Activated T-helper 2 cell treated with anti-CD3 and anti-CD28 coated beads, Interferon-gamma antibody, Interleukin-2, Interleukin-4, amounts not matched to agents 10 μg/mL and 5 μg/mL and 100 μg/mL, durations not matched to agents 14 hours and 24 hours and 36 hours (primary cell): ENCODE results near the gene HAGH. TPM values are rescaled to one million over a fixed set of nuclear protein-coding genes. Genes with fewer than 3 reads are reported as not detected.

Source experiments
- DNase-seq: peaks from one replicate; pipeline ENCODE4 v3.0.0; 2021; ENCODE audit warnings: low spot score
- H3K27ac Mint-ChIP-seq: one replicate; pipeline ENCODE4 v1.8.0; 2021; ENCODE audit warnings: mixed read lengths
- H3K27me3 Mint-ChIP-seq: one replicate; pipeline ENCODE4 v1.8.0; 2021; ENCODE audit warnings: low read depth, mixed read lengths
- H3K36me3 Mint-ChIP-seq: one replicate; pipeline ENCODE4 v1.8.0; 2021; ENCODE audit warnings: low read depth, mixed read lengths
- H3K4me1 Mint-ChIP-seq: one replicate; pipeline ENCODE4 v1.8.0; 2021; ENCODE audit warnings: low read depth, mixed read lengths
- H3K4me3 Mint-ChIP-seq: one replicate; pipeline ENCODE4 v1.8.0; 2021; ENCODE audit warnings: low read depth, mild to moderate bottlenecking, moderate library complexity, mixed read lengths
- H3K9me3 Mint-ChIP-seq: one replicate; pipeline ENCODE4 v1.8.0; 2021; ENCODE audit warnings: mixed read lengths
- intact Hi-C: fragments of 100-400 bp; cut with micrococcal nuclease; formaldehyde crosslinking; loops from one replicate; pipeline ENCODE4 v1.15.1; 2023
- total RNA-seq: library from RNA; stranded (reverse); gene quantifications from 2 replicates; pipeline ENCODE4 v1.2.3, GENCODE V29; 2022

HAGH gene
- total RNA-seq, 1 donor from 2014 or later = 67.6 TPM

DNA sequence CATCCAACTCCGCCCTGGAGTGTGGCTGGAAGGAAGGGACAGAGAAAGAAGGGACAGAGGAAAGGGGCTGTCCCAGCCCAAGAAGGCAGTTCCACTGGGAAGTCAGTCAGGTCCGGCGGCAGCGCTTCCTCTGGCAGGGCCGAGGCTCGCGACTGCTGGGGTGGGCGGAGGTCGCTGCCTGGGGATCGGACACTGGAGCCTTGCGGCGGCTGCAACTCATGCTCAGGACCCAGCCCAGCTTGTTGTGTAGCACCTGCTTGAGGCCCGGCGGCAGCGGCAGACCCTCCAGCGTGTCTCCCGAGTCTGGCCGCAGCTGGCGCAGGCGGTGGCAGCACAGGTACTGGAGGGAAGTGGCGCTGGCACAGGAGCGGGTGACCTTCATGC is 49.6 kb downstream of the HAGH start:
- peaks cover 14% of the 10 kb centered on the region for H3K4me1 Mint-ChIP-seq
- DNase-seq = no peak
- intact Hi-C loops = loop anchor here (10.0 kb wide), 1 partner anchor 472 kb away; the partner anchor contains the start of gene UBE2I
- no peaks in the 10 kb centered on the region for H3K9me3 Mint-ChIP-seq
- H3K36me3 Mint-ChIP-seq = peaks cover 8% of the 10 kb centered on the region
- H3K27me3 Mint-ChIP-seq = no peaks in the 10 kb centered on the region
- no peak overlapping the region for H3K27ac Mint-ChIP-seq
- H3K4me3 Mint-ChIP-seq = no peak overlapping the region

DNA sequence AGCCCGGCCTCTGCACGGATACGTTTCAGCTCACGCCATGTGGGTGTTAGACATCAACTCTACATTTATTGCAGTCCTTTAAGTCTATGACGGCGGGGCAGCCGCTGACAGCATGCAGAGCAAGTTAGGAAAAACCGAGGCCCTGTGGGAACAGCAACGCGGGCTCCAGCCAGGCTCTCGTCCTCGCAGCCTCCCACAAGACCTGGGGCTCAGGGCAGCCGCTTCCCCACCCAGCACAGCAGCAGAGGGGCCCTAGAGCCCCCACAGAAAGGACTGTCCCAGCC is 50.0 kb downstream of the HAGH start:
- Mint-ChIP-seq H3K4me3 (no peak overlapping the region), H3K4me1 (peaks cover 11% of the 10 kb centered on the region), H3K27me3 (no peaks in the 10 kb centered on the region), H3K36me3 (peaks cover 11% of the 10 kb centered on the region), H3K9me3 (no peaks in the 10 kb centered on the region), H3K27ac (no peak overlapping the region)
- intact Hi-C loops = loop anchor here (10.0 kb wide), 1 partner anchor 472 kb away; the partner anchor contains the start of gene UBE2I
- no peak for DNase-seq

DNA sequence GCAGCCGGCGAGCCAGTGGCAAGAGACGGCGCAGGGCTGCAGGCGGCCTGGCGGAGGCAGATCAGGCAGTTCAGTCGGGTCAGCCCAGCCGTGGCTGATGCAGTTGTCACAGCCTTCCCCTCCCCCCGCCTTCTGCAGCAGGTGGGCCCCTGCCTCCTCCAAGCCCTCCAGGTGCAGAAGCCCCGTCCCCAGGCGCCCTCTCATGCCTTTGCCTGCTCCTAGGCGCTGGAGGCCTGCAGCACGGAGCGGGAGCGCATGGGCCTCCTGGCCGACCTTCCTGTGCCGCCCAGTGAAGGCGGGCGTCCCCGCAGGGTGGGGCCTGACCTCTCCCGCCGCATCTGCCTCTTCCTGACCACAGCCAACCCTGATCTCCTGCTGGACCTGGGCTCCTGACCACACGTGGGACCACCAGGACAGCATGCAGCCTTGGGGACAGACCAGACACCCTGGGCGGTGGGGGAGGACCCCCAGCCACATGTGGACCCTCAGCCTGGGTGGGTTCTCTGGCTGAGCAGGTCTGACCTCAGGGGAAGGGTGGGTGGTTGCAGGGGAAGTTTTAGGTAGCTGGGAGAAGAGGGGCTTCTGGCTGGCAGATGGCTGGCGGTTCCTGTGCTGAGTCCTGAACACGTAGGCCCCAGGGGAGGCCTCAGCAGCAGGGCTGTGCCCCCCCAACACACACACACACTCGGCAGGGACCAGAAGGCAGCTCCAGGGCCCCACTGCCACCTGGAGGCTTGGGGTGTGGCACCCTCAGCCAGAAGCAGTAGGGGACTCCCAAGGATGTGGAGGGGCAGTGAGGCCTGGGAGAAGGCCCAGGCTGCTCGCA is 50.6 kb downstream of the HAGH start:
- intact Hi-C loops = loop anchor here (10.0 kb wide), 1 partner anchor 471 kb away; the partner anchor contains the start of gene UBE2I
- Mint-ChIP-seq H3K9me3 (no peaks in the 10 kb centered on the region), H3K27me3 (no peaks in the 10 kb centered on the region), H3K4me1 (peaks cover 6% of the 10 kb centered on the region), H3K4me3 (no peak overlapping the region), H3K36me3 (peaks cover 11% of the 10 kb centered on the region), H3K27ac (no peak overlapping the region)
- DNase-seq = no peak

DNA sequence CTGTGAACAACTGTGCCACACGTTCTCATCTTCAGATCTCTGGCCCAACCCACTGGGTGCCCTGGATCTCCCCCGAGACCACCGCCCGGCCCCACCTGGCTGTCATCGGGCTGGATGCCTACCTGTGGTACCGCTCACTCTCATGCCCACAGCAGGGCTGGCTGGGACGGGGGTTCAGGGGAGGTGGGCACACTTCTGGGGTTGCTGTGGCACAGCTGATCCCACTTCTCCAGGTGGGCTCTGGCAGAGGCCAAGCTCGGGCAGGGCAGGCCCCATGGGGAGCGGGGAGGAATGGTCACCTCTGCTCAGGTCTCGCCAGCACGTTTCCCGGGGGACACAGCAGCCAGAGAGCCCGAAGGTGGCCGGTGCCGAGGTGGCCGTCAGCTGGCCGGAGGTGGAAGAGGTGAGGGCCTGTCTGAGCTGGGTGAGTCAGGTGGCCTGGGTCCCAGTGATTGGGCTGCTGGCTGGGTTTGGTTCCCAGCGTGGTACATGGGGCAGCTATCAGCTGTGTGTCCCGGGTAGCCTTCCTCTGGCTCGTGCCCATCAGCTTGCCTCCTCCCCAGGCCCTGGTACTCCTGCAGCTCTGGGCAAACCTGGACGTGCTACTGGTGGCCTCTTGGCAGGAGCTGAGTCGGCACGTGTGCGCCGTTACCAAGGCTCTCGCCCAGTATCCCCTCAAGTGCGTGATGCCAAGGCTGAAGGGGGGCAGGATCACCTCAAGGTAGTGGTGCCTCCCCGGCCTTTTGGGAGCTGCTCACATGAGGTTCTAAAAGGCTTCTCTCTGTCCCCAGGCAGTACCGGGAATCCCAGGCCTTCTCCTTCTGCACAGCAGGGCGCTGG is 51.4 kb downstream of the HAGH start:
- Mint-ChIP-seq H3K4me1 (peaks cover 8% of the 10 kb centered on the region), H3K27me3 (no peaks in the 10 kb centered on the region), H3K9me3 (no peaks in the 10 kb centered on the region), H3K27ac (no peak overlapping the region), H3K4me3 (peak overlapping the region; percentile 49), H3K36me3 (peaks cover 12% of the 10 kb centered on the region)
- DNase-seq = no peak
- intact Hi-C loops = loop anchor here (10.0 kb wide), 1 partner anchor 470 kb away; the partner anchor contains the start of gene UBE2I

DNA sequence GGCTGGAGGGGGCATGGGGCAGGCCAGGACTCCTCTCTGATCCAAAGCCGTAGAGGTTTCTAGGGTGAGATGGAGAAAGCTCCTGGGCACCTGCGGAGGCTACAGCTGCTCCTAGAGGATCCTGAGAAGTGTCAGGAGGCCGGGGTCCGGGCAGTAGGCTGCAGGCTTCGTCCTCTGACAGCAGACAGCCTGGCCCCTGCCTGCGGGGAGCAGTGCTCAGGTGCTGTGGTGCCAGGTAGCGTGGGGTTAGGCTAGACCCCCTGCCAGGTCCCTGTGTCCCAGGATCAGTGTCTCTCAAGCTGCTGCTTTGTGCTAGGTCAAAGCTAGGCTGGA is 52.2 kb downstream of the HAGH start:
- Mint-ChIP-seq H3K27ac (no peak overlapping the region), H3K9me3 (no peaks in the 10 kb centered on the region), H3K36me3 (peaks cover 20% of the 10 kb centered on the region), H3K4me3 (peak overlapping the region; percentile 77), H3K27me3 (no peaks in the 10 kb centered on the region), H3K4me1 (peaks cover 10% of the 10 kb centered on the region)
- intact Hi-C loops = loop anchor here (5.0 to 10.0 kb wide), 2 partner anchors 162 to 470 kb away; partner anchors contain the start of genes CRAMP1, IFT140 and UBE2I
- DNase-seq = no peak

DNA sequence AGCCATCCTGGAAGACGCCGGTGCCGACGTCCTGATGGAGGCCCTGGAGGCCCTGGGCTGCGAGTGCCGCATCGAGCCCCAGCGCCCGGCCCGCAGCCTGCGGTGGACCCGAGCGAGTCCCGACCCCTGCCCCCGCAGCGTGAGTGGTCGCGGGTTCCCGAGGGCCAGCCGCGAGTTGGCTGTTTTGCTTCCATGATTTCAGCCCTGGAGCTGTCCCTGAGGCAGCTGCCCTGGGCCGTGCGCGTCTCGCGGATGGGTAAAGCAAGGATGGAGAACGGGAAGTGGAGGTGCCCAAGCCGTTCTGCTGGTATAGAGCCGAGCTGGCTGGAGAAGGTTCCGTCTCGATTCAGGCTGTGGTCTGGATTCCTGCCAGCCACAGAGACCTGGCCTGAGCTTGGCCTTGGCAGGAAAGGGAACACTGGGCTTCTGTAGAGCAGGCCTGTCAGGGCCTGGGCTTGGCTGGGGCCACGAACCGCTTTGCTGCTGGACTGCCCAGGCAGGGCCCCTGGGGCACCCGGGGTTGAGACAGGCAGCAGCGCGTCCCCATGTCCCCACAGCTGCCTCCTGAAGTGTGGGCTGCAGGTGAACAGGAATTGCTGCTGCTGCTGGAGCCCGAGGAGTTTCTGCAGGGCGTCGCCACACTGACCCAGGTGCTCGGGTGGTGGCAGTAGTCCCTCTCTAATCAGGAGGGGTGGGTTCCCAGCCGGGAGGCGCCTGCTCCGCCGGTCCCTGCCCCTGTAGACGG is 52.8 kb downstream of the HAGH start:
- Mint-ChIP-seq H3K4me1 (peaks cover 10% of the 10 kb centered on the region), H3K9me3 (no peaks in the 10 kb centered on the region), H3K27ac (peak overlapping the region; percentile 38), H3K27me3 (no peaks in the 10 kb centered on the region), H3K36me3 (peaks cover 23% of the 10 kb centered on the region), H3K4me3 (peak overlapping the region; percentile 77)
- DNase-seq = no peak
- intact Hi-C loops = loop anchor here (1.0 to 10.0 kb wide), 4 partner anchors 8 to 469 kb away; partner anchors contain the start of genes CRAMP1, FAHD1, HAGH and IFT140

DNA sequence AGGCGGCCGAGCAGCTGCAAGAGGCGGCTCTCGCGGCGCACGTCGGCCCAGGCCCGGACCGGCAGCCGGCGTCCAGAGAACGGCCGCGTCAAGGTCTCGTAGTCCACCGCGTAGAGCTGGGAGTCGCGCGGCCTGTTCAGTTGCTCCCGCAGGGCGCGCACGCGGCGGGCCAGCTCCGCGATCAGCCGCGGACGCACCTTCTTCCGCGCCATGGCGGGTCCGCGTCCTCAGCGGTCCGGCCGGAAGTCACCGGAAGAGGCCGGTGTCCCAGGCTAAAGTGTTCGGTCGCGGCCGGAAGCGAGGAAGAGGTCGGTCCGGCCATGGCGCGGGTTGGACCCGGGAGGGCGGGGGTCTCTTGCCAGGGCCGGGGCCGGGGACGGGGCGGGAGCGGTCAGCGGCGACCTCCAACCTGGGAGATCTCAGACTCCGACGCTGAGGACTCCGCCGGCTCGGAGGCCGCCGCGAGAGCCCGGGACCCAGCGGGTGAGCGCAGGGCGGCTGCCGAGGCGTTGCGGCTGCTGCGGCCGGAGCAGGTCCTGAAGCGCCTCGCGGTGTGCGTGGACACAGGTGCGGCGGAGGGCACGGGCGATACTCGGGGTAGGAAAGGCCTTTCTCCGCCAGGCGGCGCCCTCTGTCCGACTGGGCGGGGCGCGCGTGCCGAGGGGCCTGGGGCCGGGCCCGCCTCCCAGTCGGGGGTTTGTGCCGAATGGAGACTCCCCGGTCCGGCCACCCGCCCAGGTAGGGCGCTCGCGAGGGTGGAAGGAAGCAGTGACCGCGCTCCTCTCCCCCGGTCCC is 53.5 kb downstream of the HAGH start, which contains the start of gene MRPS34:
Gene MRPS34 (minus strand): TSS at position 227 of the 795 bp plus-strand sequence. CDS start 15 bp downstream, at position 212.
- Mint-ChIP-seq H3K4me1 (peaks cover 10% of the 10 kb centered on the region), H3K36me3 (peaks cover 27% of the 10 kb centered on the region), H3K9me3 (no peaks in the 10 kb centered on the region), H3K27ac (peak within 1 kb of the TSS; percentile 96), H3K4me3 (peak within 1 kb of the TSS; percentile 96), H3K27me3 (no peaks in the 10 kb centered on the region)
- intact Hi-C loops = loop anchor here (1.0 to 10.0 kb wide), 4 partner anchors 9 to 468 kb away; partner anchors contain the start of genes CRAMP1, FAHD1, HAGH and IFT140
- DNase-seq = peak; percentile 80

DNA sequence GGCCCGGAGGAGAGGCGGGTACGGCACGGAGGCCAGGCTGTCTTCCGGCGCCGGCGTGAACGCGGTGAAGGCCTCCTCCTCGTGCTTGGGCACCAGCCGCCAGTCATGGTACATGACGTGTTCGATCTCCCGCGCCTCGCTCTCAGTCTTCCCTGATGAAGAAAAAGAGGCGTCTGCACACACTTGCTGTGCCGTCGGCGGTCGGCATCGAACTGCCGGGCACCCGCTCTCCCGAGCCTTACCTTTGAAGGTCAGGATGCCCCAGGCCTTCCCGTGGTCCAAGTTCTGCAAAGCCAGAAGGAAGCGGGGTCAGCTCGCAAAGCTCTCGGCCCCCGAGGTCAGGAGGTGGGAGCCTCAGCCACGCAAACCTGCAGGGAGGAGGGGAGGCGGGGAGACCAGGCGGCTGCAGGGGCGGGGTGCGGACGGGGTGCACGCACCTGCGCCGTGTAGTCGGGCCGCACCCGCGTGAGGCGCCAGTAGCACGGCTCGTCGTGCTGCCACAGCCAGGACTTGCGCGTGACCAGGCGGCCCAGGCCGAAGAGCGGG is 54.2 kb downstream of the HAGH start, which contains the start of gene EME2:
Gene EME2 (plus strand): TSS at position 449 of the 546 bp plus-strand sequence. CDS start 418 bp downstream, outside the sequence.
- intact Hi-C loops = loop anchor here (2.0 to 10.0 kb wide), 3 partner anchors 54 to 468 kb away; partner anchors contain the start of genes CRAMP1, FAHD1, HAGH and IFT140
- peak; percentile 55 for DNase-seq
- Mint-ChIP-seq H3K4me1 (peaks cover 10% of the 10 kb centered on the region), H3K27me3 (no peaks in the 10 kb centered on the region), H3K9me3 (no peaks in the 10 kb centered on the region), H3K27ac (peak within 1 kb of the TSS; percentile 96), H3K4me3 (peak within 1 kb of the TSS; percentile 96), H3K36me3 (peaks cover 33% of the 10 kb centered on the region)

DNA sequence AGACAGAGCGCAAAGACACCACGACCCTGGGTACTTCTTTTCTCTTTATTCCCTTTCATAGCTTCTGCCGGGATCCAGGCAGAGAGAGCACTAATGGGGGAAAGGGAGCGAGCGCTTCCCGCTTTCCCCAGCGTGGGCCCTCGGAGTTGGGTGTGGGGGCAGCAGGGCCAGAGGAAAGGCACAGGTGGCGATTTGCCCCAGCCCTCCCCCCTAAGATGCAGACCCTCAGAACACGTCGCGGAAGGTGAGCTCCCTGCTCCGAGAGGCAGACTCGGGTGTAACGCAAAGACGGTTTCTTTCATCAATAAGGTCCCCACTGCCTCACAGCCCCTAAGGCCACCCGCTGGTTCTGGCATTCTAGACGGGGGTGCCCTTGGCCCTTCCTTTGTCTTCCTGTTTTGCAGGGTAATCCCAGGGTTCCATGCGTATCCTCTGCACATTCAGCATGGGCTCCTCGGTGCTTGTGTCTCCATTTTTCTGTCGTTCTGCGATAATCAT is 54.7 kb downstream of the HAGH start:
- peaks cover 10% of the 10 kb centered on the region for H3K4me1 Mint-ChIP-seq
- DNase-seq = no peak
- H3K4me3 Mint-ChIP-seq = peak overlapping the region; percentile 96
- intact Hi-C loops = loop anchor here (2.0 to 10.0 kb wide), 3 partner anchors 55 to 467 kb away; partner anchors contain the start of genes CRAMP1, FAHD1, HAGH and IFT140
- H3K27me3 Mint-ChIP-seq = no peaks in the 10 kb centered on the region
- H3K36me3 Mint-ChIP-seq = peaks cover 33% of the 10 kb centered on the region
- peak overlapping the region; percentile 96 for H3K27ac Mint-ChIP-seq
- no peaks in the 10 kb centered on the region for H3K9me3 Mint-ChIP-seq

DNA sequence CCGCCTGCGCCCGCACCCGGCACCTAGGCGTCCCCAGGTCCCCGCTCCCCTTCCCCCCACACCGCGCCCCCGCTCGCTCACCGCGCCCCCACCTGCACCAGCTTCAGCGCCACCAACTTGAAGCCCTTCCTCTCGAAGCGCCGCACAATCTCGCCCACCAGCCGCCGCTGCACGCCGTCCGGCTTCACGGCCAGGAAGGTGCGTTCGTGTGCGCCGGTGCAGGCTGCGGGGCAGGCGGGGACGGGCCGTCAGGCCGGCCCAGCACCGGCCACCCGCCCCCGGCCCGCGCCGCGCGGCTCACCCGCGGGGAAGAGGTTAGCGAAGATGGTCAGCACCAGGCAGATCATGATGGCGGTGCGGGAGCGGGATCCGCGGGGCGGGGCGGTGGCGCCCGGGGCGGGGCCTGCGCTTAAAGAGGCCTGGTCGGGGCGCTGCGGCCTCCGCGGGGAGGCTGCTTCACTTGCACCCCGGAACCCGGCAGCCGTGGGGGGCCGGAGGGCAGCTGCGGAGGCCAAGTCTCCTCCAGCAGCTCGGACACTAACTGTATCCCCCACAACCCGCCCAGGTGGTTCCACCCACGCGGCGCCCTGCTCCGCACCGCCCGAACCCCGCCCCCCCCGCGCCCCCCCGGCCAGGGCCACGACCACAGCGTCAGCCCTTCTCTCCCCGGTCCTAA is 55.3 kb downstream of the HAGH start, which contains the start of gene NME3:
Gene NME3 (minus strand): TSS at position 356 of the 676 bp plus-strand sequence. CDS start 9 bp downstream, at position 347.
- H3K27me3 Mint-ChIP-seq = no peaks in the 10 kb centered on the region
- H3K4me3 Mint-ChIP-seq = peak within 1 kb of the TSS; percentile 96
- peak within 1 kb of the TSS; percentile 96 for H3K27ac Mint-ChIP-seq
- H3K36me3 Mint-ChIP-seq = peaks cover 33% of the 10 kb centered on the region
- no peaks in the 10 kb centered on the region for H3K9me3 Mint-ChIP-seq
- H3K4me1 Mint-ChIP-seq = peaks cover 10% of the 10 kb centered on the region
- peak; percentile 74 for DNase-seq
- intact Hi-C loops = loop anchor here (5.0 to 10.0 kb wide), 2 partner anchors 159 to 467 kb away; partner anchors contain the start of genes CRAMP1, IFT140 and UBE2I
